AG09309 (cell line): ENCODE data around the gene MPRIP.

Experiments
- DNase-seq: peaks from one replicate; pipeline ENCODE4 v3.0.0-alpha.2; 2010; ENCODE audit warnings: low read depth
- H3K4me3 ChIP-seq: 2 replicates; pipeline ENCODE4 v1.5.1; 2011; ENCODE audit warnings: mild to moderate bottlenecking, low read depth, low read length, moderate library complexity; ENCODE audit not compliant: control insufficient read depth
- CTCF ChIP-seq: IDR thresholded peaks from 2 replicates; pipeline ENCODE4 v1.5.1; 2011; ENCODE audit warnings: mild to moderate bottlenecking, low read depth, low read length, inconsistent platforms; ENCODE audit not compliant: insufficient read depth, control insufficient read depth; ENCODE audit errors: missing control alignments

Gene MPRIP

DNA sequence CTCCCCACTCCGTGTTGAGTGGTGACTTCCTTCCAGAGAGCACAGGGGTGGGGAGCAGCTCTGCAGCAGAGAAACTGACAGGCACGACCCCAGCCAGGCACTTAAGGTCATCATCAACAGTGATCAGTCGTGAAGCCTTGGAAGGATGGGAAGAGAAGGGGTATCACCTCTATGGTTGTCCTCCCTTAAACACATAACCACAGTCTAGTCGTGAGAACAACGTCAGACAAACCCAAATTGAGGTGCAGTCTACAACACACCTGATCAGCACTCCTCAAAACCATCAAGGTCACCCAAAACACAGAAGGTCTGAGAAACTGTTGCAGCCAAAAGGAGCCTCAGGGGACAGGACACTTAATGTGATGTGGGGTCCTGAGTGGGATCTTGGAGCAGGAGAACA, 68.3 kb downstream of the MPRIP start:
- TF ChIP-seq CTCF, result no peak
- no peak overlapping the region for H3K4me3 ChIP-seq
- DNase-seq, result no peak

- no peak for DNase-seq
- no peak overlapping the region for H3K4me3 ChIP-seq
- TF ChIP-seq CTCF, result no peak
Observed at GRCh38 chr17:17111401-17112393, 69.4 kb downstream of the MPRIP start.

GRCh38 chr17:17112628-17113200, 70.5 kb downstream of the MPRIP start:
- H3K4me3 ChIP-seq, result no peak overlapping the region
- TF ChIP-seq CTCF, result no peak
- no peak for DNase-seq

GRCh38 chr17:17114592-17115225, 72.5 kb downstream of the MPRIP start:
- no peak for TF ChIP-seq CTCF
- no peak for DNase-seq
- H3K4me3 ChIP-seq, result no peak overlapping the region

GRCh38 chr17:17115620-17116019, 73.4 kb downstream of the MPRIP start:
- TF ChIP-seq CTCF, result no peak
- H3K4me3 ChIP-seq, result no peak overlapping the region
- DNase-seq, result no peak

- no peak overlapping the region for H3K4me3 ChIP-seq
- no peak for TF ChIP-seq CTCF
- no peak for DNase-seq
Observed at GRCh38 chr17:17116406-17116805, 74.1 kb downstream of the MPRIP start.
